GM19193 (cell line): ENCODE measurements around the gene NCKAP5.

Source experiments
- POLR2A ChIP-seq: IDR thresholded peaks from 4 replicates; pipeline ENCODE4 v1.6.1; 2011; ENCODE audit not compliant: insufficient read depth, insufficient read length; ENCODE audit errors: extremely low read depth

NCKAP5 gene

GRCh38 chr2:132747046-132747445, 821.2 kb downstream of the NCKAP5 start:
- TF ChIP-seq POLR2A = no peak

GRCh38 chr2:132741754-132742153, 826.5 kb downstream of the NCKAP5 start:
- no peak for TF ChIP-seq POLR2A

GRCh38 chr2:132740081-132740720, 828.1 kb downstream of the NCKAP5 start:
- no peak for TF ChIP-seq POLR2A

- no peak for TF ChIP-seq POLR2A
Measured at GRCh38 chr2:132738223-132738622, 830.0 kb downstream of the NCKAP5 start.

DNA sequence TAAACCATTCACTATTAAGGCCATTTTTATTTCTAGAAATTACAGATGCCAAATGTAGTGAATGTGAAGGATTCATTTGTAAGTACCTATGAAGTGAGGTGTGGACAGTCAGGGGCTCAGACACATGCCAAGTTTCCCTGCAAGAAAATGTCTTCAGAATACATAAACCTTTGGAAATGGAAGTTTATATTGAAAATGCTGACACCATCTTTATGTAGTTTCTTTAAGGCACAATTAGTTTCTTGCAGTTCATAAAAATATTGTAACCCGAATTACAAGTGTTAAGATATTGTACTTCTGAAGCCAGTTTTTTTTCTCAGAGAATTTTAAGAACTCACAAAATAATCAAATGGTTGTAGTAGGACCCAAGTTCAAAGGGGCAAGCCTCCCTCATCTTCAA, 832.2 kb downstream of the NCKAP5 start:
- no peak for TF ChIP-seq POLR2A

GRCh38 chr2:132734961-132735360, 833.3 kb downstream of the NCKAP5 start:
- TF ChIP-seq POLR2A = no peak

- TF ChIP-seq POLR2A = no peak
Measured at GRCh38 chr2:132733094-132733493, 835.2 kb downstream of the NCKAP5 start.

GRCh38 chr2:132732694-132733093, 835.6 kb downstream of the NCKAP5 start:
- no peak for TF ChIP-seq POLR2A

DNA sequence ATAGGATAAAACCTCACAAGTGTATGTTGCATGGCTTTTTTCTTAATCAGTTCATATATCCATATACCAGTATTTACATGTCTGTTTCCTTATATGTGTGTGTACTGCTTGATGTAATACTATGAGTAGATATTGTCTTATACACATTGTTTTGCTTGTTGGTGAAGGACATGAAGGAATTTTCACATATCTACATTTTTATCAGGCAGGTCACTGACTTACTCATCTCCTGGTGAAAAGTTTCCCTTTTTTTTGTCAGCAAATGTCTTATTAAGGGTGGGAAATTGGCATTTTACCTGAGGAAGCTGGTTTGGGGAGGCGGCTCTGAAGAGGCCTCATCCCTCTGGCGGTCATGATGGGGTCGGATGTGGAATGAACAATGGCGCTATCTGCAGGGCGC, 836.8 kb downstream of the NCKAP5 start:
- TF ChIP-seq POLR2A = no peak

DNA sequence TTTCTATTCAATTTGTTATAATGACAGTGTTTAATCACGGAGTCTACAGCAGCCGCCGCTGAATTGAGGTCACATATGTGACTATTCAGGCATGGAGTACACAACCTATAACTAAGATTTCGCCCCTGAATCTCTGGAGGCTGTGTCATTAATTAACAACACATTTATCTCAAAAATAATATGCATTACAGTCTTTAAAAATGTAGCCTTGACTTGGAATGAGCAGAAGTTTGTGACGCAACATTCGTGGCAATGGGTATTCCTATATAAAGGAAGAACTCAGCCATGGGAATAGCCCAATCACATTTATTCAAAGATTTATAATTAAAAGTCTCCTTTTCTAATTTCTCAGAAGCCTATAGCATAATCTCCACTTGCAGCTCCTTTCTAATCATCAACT, 837.7 kb downstream of the NCKAP5 start:
- TF ChIP-seq POLR2A = no peak

DNA sequence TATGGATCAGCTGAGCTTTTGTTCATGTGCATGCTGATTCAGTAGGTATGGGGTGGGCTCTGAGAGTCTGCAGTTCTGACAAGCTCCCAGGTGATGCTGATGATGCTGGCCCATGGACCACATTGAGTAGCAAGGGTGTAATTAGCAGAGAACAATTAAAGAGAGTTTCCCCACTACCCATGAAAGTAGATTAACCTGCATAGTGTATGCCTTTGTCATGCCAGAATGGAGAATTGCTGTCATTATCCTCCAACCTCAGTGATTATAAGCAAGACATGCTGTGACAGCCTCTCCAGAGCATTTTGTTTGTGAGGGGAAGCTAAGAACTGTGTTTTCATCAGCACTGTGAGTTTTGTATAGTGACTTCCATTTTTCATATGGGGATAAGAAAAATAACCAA, 838.7 kb downstream of the NCKAP5 start:
- TF ChIP-seq POLR2A = no peak

GRCh38 chr2:132726155-132726554, 842.1 kb downstream of the NCKAP5 start:
- no peak for TF ChIP-seq POLR2A

DNA sequence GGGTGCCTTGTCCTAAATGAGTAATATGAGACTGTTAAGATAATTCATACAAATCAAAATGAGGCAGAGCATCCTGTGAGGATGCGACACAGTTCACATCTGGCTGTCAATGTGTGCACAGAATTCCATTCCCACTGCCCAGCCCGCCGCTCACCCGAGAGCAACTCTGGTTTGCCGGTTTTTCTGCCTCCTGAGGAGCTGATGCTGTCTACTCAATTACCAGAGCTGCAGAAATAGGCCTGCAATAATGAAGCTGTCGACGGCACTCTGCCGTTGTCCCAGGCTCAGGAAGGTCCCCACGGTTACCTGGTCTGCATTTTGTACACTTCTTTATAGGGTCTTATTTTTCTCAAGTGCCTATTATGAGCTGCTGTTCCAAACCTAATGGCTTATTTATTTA, 842.5 kb downstream of the NCKAP5 start:
- no peak for TF ChIP-seq POLR2A

DNA sequence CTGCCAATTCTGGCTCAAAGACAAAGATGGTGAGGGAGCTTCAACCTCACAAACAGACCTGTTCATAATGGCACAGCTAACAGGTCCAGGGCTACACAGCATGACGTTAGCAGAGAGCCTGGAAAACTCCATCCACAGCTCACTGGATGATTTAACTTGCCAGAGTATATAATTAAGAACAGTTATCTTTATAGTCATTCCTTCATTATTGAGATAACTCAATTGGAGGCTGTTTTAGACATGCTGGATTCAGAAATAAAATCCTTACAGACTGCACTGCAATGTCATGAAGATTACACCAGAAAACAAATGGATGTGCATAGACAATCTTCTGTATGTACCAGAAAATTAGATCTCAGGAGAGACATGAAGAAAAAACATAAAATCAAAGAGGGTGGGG, 843.1 kb downstream of the NCKAP5 start:
- no peak for TF ChIP-seq POLR2A

DNA sequence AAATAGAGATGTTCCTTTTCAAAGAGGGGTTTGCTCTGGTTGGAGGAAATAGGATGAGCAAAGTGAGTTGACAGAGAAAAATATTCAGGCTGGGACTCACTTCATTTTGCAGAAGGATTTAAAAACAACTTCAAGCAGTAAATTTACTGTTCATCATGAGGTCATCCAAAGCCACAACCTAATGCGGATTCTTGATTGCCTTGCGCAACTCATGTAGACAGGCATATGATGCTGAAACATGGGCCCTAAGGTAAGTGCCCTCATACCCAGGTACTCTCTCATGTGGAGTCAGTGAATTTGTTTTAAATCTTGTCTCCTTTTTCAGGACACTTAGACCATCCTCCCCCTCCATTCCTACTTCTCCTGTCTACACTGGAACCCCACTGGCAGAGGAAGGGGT, 846.3 kb downstream of the NCKAP5 start:
- no peak for TF ChIP-seq POLR2A

DNA sequence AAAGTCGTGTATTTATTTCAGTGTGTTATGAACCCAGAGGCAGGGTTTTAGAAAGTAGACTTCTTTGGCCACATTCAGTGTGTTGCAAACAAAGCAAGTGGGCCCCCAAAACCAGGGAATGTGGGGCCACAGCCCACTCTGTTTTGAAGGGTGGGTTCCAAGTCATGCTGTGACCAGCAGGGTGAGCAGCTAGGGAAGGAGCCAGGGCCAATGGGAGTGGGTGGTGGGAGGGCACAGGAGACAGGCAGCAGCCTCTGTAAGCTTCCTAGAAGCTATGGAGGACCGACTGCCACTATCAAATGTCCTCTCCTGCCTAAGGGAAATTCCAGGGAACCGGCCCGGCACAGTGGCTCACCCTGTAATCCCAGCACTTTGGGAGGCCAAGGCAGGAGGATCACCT, 847.9 kb downstream of the NCKAP5 start:
- no peak for TF ChIP-seq POLR2A

DNA sequence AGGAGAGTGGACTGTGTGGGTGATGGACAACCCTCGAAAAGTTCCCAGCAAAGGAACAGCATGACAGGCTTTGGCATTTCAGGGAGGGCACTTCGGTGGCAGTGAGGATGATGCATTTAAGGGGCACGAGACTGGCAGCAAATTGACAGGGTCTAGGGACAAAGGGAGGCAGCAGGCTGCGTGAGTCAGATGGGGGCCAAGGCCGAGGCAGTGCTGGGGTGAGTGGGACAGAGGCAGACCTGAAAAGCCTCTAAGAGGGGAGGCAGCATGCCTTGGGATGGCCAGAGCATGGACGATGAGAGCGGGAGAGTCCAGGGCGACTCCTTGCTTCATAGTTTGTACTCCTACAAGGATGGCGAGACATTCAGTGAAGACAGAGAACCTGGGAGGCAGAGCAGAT, 848.8 kb downstream of the NCKAP5 start:
- no peak for TF ChIP-seq POLR2A
